HepG2 (cell line): ENCODE results near the gene NHSL1. TPM values are rescaled to one million over a fixed set of nuclear protein-coding genes. Genes with fewer than 3 reads are reported as not detected.
A peak's percentile ranks its signal among the peaks of the same experiment; 100 is the strongest.

Experiments
- FOXO4 ChIP-seq: sonication (generic); formaldehyde crosslinking; conservative IDR thresholded peaks from 2 replicates; pipeline ENCODE4 v1.8.1; 2023; ENCODE audit warnings: missing genetic modification reagents
- GATA4 ChIP-seq: sonication (generic); IDR thresholded peaks from 2 replicates; pipeline ENCODE4 v1.6.1; 2016; ENCODE audit warnings: antibody characterized with exemption, low read depth, borderline replicate concordance
- HMG20A ChIP-seq: IDR thresholded peaks from 2 replicates; pipeline ENCODE4 v1.6.1; 2016; ENCODE audit warnings: borderline replicate concordance
- JUN ChIP-seq: sonication (generic); formaldehyde crosslinking; IDR thresholded peaks from 2 replicates; pipeline ENCODE4 v1.4.0; 2020; ENCODE audit warnings: mild to moderate bottlenecking, missing genetic modification reagents
- MTF2 ChIP-seq: sonication (generic); formaldehyde crosslinking; IDR thresholded peaks from 2 replicates; pipeline ENCODE4 v1.5.0; 2020; ENCODE audit warnings: missing genetic modification reagents, borderline replicate concordance
- SATB2 ChIP-seq: sonication (generic); formaldehyde crosslinking; IDR thresholded peaks from 2 replicates; pipeline ENCODE4 v1.5.0; 2020; ENCODE audit warnings: missing genetic modification reagents
- SCMH1 ChIP-seq: sonication (generic); formaldehyde crosslinking; IDR thresholded peaks from 2 replicates; pipeline ENCODE4 v1.9.0; 2021; ENCODE audit warnings: missing genetic modification reagents, mild to moderate bottlenecking, borderline replicate concordance
- SOX13 ChIP-seq, 3 experiments: fragments of 450-650 bp in 1 of 3; sonication (generic) in 1 of 3; formaldehyde crosslinking in 1 of 3; IDR thresholded peaks in 2 of 3; conservative IDR thresholded peaks in 1 of 3; 2 replicates each; pipeline versions ENCODE4 v1.5.0 to v1.6.1; 2016 to 2020; ENCODE audit warnings: antibody characterized with exemption in 1 of 3, mild to moderate bottlenecking in 1 of 3, missing compliant biosample characterization in 1 of 3, missing genetic modification reagents in 1 of 3, moderate library complexity in 1 of 3
- ZBTB3 ChIP-seq: sonication (generic); formaldehyde crosslinking; IDR thresholded peaks from 2 replicates; pipeline ENCODE4 v1.4.0; 2020; ENCODE audit warnings: low read depth, mild to moderate bottlenecking, moderate library complexity, missing genetic modification reagents, borderline replicate concordance
- ZNF20 ChIP-seq: sonication (generic); formaldehyde crosslinking; IDR thresholded peaks from 2 replicates; pipeline ENCODE4 v1.4.0; 2020; ENCODE audit warnings: mild to moderate bottlenecking, moderate library complexity, missing genetic modification reagents
- ZNF7 ChIP-seq: IDR thresholded peaks from 2 replicates; pipeline ENCODE4 v1.6.1; 2016; ENCODE audit warnings: missing biosample characterization, missing genetic modification reagents
- ZNF800 ChIP-seq: sonication (generic); formaldehyde crosslinking; IDR thresholded peaks from 2 replicates; pipeline ENCODE4 v1.4.0; 2020; ENCODE audit warnings: missing genetic modification reagents
- polyA plus RNA-seq, 8 experiments: library from polyadenylated mRNA; depleted of rRNA in 3 of 8; stranded (reverse) in 7 of 8; unstranded in 1 of 8; fragments of >200 nt; fragmentation: Illumina TruSeq in 4 of 8; extraction: Trizol in 4 of 8; gene quantifications; 2 replicates each; pipeline versions ENCODE4 v1.2.1 to v1.2.3, GENCODE V29; 2011 to 2016; ENCODE audit warnings: low read depth in 4 of 8, missing spikeins in 1 of 8, mixed read lengths in 1 of 8; ENCODE audit not compliant: insufficient read depth in 1 of 8
- total RNA-seq, 5 experiments: library from RNA; depleted of rRNA; stranded (reverse); fragments of >200 nt; fragmentation: Illumina TruSeq; extraction: Trizol; gene quantifications; 2 replicates each; pipeline ENCODE4 v1.2.3, GENCODE V29; 2016; ENCODE audit warnings: low read depth in 1 of 5
- TF ChIP-seq, protein P1 (sequence below), 2 experiments: sonication (generic) in 1 of 2; formaldehyde crosslinking in 1 of 2; IDR thresholded peaks; 2 replicates each; pipeline versions ENCODE4 v1.6.1 to v1.9.0; 2014 to 2022; ENCODE audit warnings: antibody characterized with exemption in 1 of 2, borderline replicate concordance in 1 of 2, inconsistent platforms in 1 of 2, low read depth in 1 of 2, missing genetic modification reagents in 1 of 2
- TF ChIP-seq, protein P2 (sequence below): sonication (generic); formaldehyde crosslinking; IDR thresholded peaks from 2 replicates; pipeline ENCODE4 v1.5.0; 2020; ENCODE audit warnings: missing genetic modification reagents, mild to moderate bottlenecking, borderline replicate concordance
- TF ChIP-seq, protein P3 (sequence below): sonication (generic); formaldehyde crosslinking; IDR thresholded peaks from 2 replicates; pipeline ENCODE4 v1.4.0; 2020; ENCODE audit warnings: low read depth, mild to moderate bottlenecking, missing genetic modification reagents

Gene NHSL1
- total and polyA plus RNA-seq, 2 of the 13 experiments (the other 11 are each of a cell fraction or from before 2014, with no cell fraction given): 24.9 to 53.6 TPM

- TF ChIP-seq, protein P1, sequence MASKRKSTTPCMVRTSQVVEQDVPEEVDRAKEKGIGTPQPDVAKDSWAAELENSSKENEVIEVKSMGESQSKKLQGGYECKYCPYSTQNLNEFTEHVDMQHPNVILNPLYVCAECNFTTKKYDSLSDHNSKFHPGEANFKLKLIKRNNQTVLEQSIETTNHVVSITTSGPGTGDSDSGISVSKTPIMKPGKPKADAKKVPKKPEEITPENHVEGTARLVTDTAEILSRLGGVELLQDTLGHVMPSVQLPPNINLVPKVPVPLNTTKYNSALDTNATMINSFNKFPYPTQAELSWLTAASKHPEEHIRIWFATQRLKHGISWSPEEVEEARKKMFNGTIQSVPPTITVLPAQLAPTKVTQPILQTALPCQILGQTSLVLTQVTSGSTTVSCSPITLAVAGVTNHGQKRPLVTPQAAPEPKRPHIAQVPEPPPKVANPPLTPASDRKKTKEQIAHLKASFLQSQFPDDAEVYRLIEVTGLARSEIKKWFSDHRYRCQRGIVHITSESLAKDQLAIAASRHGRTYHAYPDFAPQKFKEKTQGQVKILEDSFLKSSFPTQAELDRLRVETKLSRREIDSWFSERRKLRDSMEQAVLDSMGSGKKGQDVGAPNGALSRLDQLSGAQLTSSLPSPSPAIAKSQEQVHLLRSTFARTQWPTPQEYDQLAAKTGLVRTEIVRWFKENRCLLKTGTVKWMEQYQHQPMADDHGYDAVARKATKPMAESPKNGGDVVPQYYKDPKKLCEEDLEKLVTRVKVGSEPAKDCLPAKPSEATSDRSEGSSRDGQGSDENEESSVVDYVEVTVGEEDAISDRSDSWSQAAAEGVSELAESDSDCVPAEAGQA (IDR thresholded peaks at IDR 0.05; ENCODE audit: low read depth): no peak
- TF ChIP-seq, protein P1 (CRISPR knock-in tag; IDR thresholded peaks at IDR 0.05; ENCODE audit: borderline replicate concordance): no peak
- 0 out of 2 replicates have a peak, but pooled peaks have one; percentile 11 for TF ChIP-seq ZNF800 (CRISPR knock-in tag)
- no peak for TF ChIP-seq ZNF7 (CRISPR knock-in tag)
- TF ChIP-seq JUN (CRISPR knock-in tag): no peak
- TF ChIP-seq, protein P2, sequence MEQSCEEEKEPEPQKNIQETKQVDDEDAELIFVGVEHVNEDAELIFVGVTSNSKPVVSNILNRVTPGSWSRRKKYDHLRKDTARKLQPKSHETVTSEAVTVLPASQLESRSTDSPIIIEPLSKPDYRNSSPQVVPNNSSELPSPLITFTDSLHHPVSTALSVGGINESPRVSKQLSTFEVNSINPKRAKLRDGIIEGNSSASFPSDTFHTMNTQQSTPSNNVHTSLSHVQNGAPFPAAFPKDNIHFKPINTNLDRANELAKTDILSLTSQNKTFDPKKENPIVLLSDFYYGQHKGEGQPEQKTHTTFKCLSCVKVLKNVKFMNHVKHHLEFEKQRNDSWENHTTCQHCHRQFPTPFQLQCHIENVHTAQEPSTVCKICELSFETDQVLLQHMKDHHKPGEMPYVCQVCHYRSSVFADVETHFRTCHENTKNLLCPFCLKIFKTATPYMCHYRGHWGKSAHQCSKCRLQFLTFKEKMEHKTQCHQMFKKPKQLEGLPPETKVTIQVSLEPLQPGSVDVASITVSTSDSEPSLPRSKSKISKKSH (CRISPR knock-in tag): no peak
- no peak for TF ChIP-seq ZBTB3
- TF ChIP-seq FOXO4 (CRISPR knock-in tag): no peak
- no peak for TF ChIP-seq MTF2 (CRISPR knock-in tag)
- TF ChIP-seq ZNF20 (CRISPR knock-in tag): no peak
- no peak for TF ChIP-seq HMG20A (CRISPR knock-in tag)
- TF ChIP-seq SATB2: 0 out of 2 replicates have a peak, but pooled peaks have one; percentile 0
- TF ChIP-seq SOX13 (IDR thresholded peaks at IDR 0.05): no peak
- peak in 1 of 2 experiments; percentile 68; a peak in 2 of 4 replicates for TF ChIP-seq SOX13 (CRISPR knock-in tag; conservative IDR thresholded peaks at IDR 0.05 in 1 of 2, IDR thresholded peaks at IDR 0.05 in 1 of 2)
- no peak for TF ChIP-seq GATA4
- TF ChIP-seq, protein P3, sequence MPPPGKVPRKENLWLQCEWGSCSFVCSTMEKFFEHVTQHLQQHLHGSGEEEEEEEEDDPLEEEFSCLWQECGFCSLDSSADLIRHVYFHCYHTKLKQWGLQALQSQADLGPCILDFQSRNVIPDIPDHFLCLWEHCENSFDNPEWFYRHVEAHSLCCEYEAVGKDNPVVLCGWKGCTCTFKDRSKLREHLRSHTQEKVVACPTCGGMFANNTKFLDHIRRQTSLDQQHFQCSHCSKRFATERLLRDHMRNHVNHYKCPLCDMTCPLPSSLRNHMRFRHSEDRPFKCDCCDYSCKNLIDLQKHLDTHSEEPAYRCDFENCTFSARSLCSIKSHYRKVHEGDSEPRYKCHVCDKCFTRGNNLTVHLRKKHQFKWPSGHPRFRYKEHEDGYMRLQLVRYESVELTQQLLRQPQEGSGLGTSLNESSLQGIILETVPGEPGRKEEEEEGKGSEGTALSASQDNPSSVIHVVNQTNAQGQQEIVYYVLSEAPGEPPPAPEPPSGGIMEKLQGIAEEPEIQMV (CRISPR knock-in tag): no peak
- no peak for TF ChIP-seq SCMH1 (CRISPR knock-in tag)
These were observed 528 bp downstream of the NHSL1 start (continued) for GRCh38 chr6:138498629-138499302.
